Right ventricle myocardium inferior (tissue), 1 donor: Measurements from ENCODE around the gene INPP5A. TPM values are rescaled to one million over a fixed set of nuclear protein-coding genes. Genes with fewer than 3 reads are reported as not detected.
"Not testable (repeated sequence)": the region's sequence is repeated elsewhere in the genome, so short reads cannot be mapped to it uniquely, and the experiment has no call there.

Experiments
- ATAC-seq: fragments of 200-7000 bp; cut with Tn5 transposase; one replicate; pipeline ENCODE4 v1.9.1; 2020; ENCODE audit warnings: mild to moderate bottlenecking, moderate library complexity
- DNase-seq: peaks from one replicate; pipeline ENCODE4 v3.0.0; 2021; ENCODE audit errors: missing footprints
- intact Hi-C: fragments of 100-400 bp; cut with DNase I; formaldehyde crosslinking; loops from one replicate; pipeline ENCODE4 v1.11.0; 2022
- total RNA-seq: library from RNA; stranded (reverse); fragmentation: NEBNext Ultra II Directional; extraction: Animal tissue kit (Norgen Biotek cat#: 25700); gene quantifications from one replicate; pipeline ENCODE4 v1.2.1, GENCODE V29; 2021
- donor health status: DM: no; HTN: yes; CAD: no; lungs with severe emphysema.

Gene INPP5A
- total RNA-seq, 1 donor from 2014 or later = 108 TPM

GRCh38 chr10:132740588-132740987 is 203.0 kb downstream of the INPP5A start:
- intact Hi-C loops = no loop called here

GRCh38 chr10:132742167-132742836 is 204.7 kb downstream of the INPP5A start:
- ATAC-seq (no peak), DNase-seq (peak; percentile 53)
- intact Hi-C loops = no loop called here

More at GRCh38 chr10:132740588-132740987, 203.0 kb downstream of the INPP5A start:
- no peak for ATAC-seq
- DNase-seq = no peak

GRCh38 chr10:132742837-132743194 is 205.2 kb downstream of the INPP5A start:
- intact Hi-C loops = no loop called here
- ATAC-seq = no peak
- no peak for DNase-seq

- intact Hi-C loops, ATAC-seq, DNase-seq: not testable (repeated sequence)
Measured at GRCh38 chr10:132743196-132743924, 205.8 kb downstream of the INPP5A start.

GRCh38 chr10:132743925-132744490 is 206.4 kb downstream of the INPP5A start:
- ATAC-seq (no peak), DNase-seq (no peak)
- intact Hi-C loops = no loop called here

GRCh38 chr10:132744839-132745238 is 207.3 kb downstream of the INPP5A start:
- no peak for ATAC-seq
- no peak for DNase-seq
- intact Hi-C loops = no loop called here

- intact Hi-C loops = no loop called here
- DNase-seq = no peak
Measured at GRCh38 chr10:132745511-132745910, 207.9 kb downstream of the INPP5A start.

GRCh38 chr10:132745971-132746370 is 208.4 kb downstream of the INPP5A start:
- ATAC-seq (no peak), DNase-seq (no peak)
- intact Hi-C loops = no loop called here

More at GRCh38 chr10:132745511-132745910, 207.9 kb downstream of the INPP5A start:
- ATAC-seq = no peak

GRCh38 chr10:132746386-132746785 is 208.8 kb downstream of the INPP5A start:
- intact Hi-C loops = no loop called here
- no peak for ATAC-seq
- no peak for DNase-seq

- intact Hi-C loops = no loop called here
- no peak for DNase-seq
- no peak for ATAC-seq
Measured at GRCh38 chr10:132746801-132747625, 209.4 kb downstream of the INPP5A start.

GRCh38 chr10:132748135-132748534 is 210.5 kb downstream of the INPP5A start:
- DNase-seq = no peak
- intact Hi-C loops = no loop called here
- no peak for ATAC-seq

GRCh38 chr10:132748545-132749370 is 211.2 kb downstream of the INPP5A start:
- ATAC-seq = no peak
- no peak for DNase-seq
- intact Hi-C loops = no loop called here

GRCh38 chr10:132749371-132749795 is 211.8 kb downstream of the INPP5A start:
- DNase-seq (no peak), ATAC-seq (no peak)
- intact Hi-C loops = no loop called here

GRCh38 chr10:132750936-132751335 is 213.3 kb downstream of the INPP5A start:
- DNase-seq (no peak), ATAC-seq (no peak)
- intact Hi-C loops = no loop called here

GRCh38 chr10:132752378-132752777 is 214.8 kb downstream of the INPP5A start:
- intact Hi-C loops = no loop called here
- ATAC-seq = no peak

GRCh38 chr10:132752961-132753360 is 215.4 kb downstream of the INPP5A start:
- intact Hi-C loops = no loop called here
- ATAC-seq = no peak

More at GRCh38 chr10:132752378-132752777, 214.8 kb downstream of the INPP5A start:
- no peak for DNase-seq

GRCh38 chr10:132753596-132753995 is 216.0 kb downstream of the INPP5A start:
- ATAC-seq = no peak
- intact Hi-C loops = no loop called here

More at GRCh38 chr10:132752961-132753360, 215.4 kb downstream of the INPP5A start:
- DNase-seq = no peak

GRCh38 chr10:132754071-132754470 is 216.5 kb downstream of the INPP5A start:
- DNase-seq (no peak), ATAC-seq (no peak)
- intact Hi-C loops = no loop called here

More at GRCh38 chr10:132753596-132753995, 216.0 kb downstream of the INPP5A start:
- DNase-seq = no peak
